CD14-positive monocyte (primary cell): ENCODE results near the gene DENND1A. TPM values are rescaled to one million over a fixed set of nuclear protein-coding genes. Genes with fewer than 3 reads are reported as not detected.

ENCODE experiments used
- DNase-seq, 3 donors: peaks; one replicate each; pipeline ENCODE4 v3.0.0-alpha.2; 2011 to 2022
- H2AFZ ChIP-seq: 2 replicates; pipeline ENCODE4 v1.6.0; 2012; ENCODE audit warnings: mild to moderate bottlenecking, low read depth, low read length, inconsistent platforms; ENCODE audit not compliant: insufficient read depth, poor library complexity, severe bottlenecking
- H3K27ac ChIP-seq, 2 donors: 1 replicate in 1 of 2; 2 replicates in 1 of 2; pipeline ENCODE4 v1.5.1; 2012 to 2013; ENCODE audit warnings: low read length in 2 of 2, control low read depth in 1 of 2, inconsistent platforms in 1 of 2, low read depth in 1 of 2, mild to moderate bottlenecking in 1 of 2
- H3K27me3 ChIP-seq, 2 donors: one replicate each; pipeline versions ENCODE4 v1.6.0 to v1.6.1; 2011 to 2013; ENCODE audit warnings: low read length in 2 of 2; ENCODE audit not compliant: control insufficient read depth in 2 of 2, insufficient read depth in 2 of 2
- H3K36me3 ChIP-seq, 2 donors: replicated peaks in 1 of 2; 1 replicate in 1 of 2; 2 replicates in 1 of 2; pipeline versions ENCODE4 v1.5.1 to v1.6.1; 2012 to 2013; ENCODE audit warnings: low read length in 2 of 2, control low read depth in 1 of 2, inconsistent platforms in 1 of 2, mild to moderate bottlenecking in 1 of 2; ENCODE audit not compliant: insufficient read depth in 2 of 2, control insufficient read depth in 1 of 2
- H3K4me1 ChIP-seq, 2 donors: 1 replicate in 1 of 2; 2 replicates in 1 of 2; pipeline versions ENCODE4 v1.5.1 to v1.6.1; 2012 to 2013; ENCODE audit warnings: low read length in 2 of 2, control low read depth in 1 of 2, inconsistent platforms in 1 of 2, mild to moderate bottlenecking in 1 of 2, moderate library complexity in 1 of 2; ENCODE audit not compliant: insufficient read depth in 2 of 2, control insufficient read depth in 1 of 2
- H3K4me2 ChIP-seq: replicated peaks from 2 replicates; pipeline ENCODE3; 2012; ENCODE audit warnings: low read length, moderate library complexity, mild to moderate bottlenecking; ENCODE audit not compliant: poor library complexity, severe bottlenecking; ENCODE audit errors: extremely low read depth
- H3K4me3 ChIP-seq, 3 experiments: fragments of 200-600 bp in 1 of 3; sonication (generic) in 1 of 3; replicated peaks in 1 of 3; 1 replicate in 2 of 3; 2 replicates in 1 of 3; pipeline ENCODE4 v1.5.1; 2011 to 2013; ENCODE audit warnings: low read length in 3 of 3, mild to moderate bottlenecking in 3 of 3, control low read depth in 2 of 3, low read depth in 2 of 3, inconsistent platforms in 1 of 3, moderate library complexity in 1 of 3
- H3K79me2 ChIP-seq: 2 replicates; pipeline ENCODE4 v1.6.0; 2012; ENCODE audit warnings: mild to moderate bottlenecking, control low read depth, inconsistent platforms, low read length, moderate library complexity; ENCODE audit not compliant: insufficient read depth
- H3K9ac ChIP-seq: 2 replicates; pipeline ENCODE4 v1.6.0; 2017; ENCODE audit warnings: low read length, mild to moderate bottlenecking; ENCODE audit not compliant: insufficient read depth, poor library complexity, severe bottlenecking
- H3K9me3 ChIP-seq, 2 donors: replicated peaks in 1 of 2; 1 replicate in 1 of 2; 2 replicates in 1 of 2; pipeline versions ENCODE4 v1.5.1 to v1.6.1; 2012 to 2013; ENCODE audit warnings: low read length in 2 of 2, control low read depth in 1 of 2; ENCODE audit not compliant: control insufficient read depth in 1 of 2, insufficient read depth in 1 of 2
- H4K20me1 ChIP-seq: 2 replicates; pipeline ENCODE4 v1.6.0; 2012; ENCODE audit warnings: mild to moderate bottlenecking, low read length, control low read depth, moderate library complexity; ENCODE audit not compliant: insufficient read depth
- H3K27ac Mint-ChIP-seq, 7 donors: one replicate each; pipeline ENCODE4 v1.8.0; 2020; ENCODE audit warnings: mild to moderate bottlenecking in 7 of 7, mixed read lengths in 7 of 7, moderate library complexity in 6 of 7, inconsistent platforms in 2 of 7
- H3K27me3 Mint-ChIP-seq, 3 donors: one replicate each; pipeline ENCODE4 v1.8.0; 2021 to 2022; ENCODE audit warnings: low read depth in 3 of 3, mild to moderate bottlenecking in 3 of 3, mixed read lengths in 3 of 3, moderate library complexity in 3 of 3, inconsistent platforms in 1 of 3
- H3K36me3 Mint-ChIP-seq, 2 donors: one replicate each; pipeline ENCODE4 v1.8.0; 2020; ENCODE audit warnings: mixed read lengths in 2 of 2, inconsistent platforms in 1 of 2, mild to moderate bottlenecking in 1 of 2
- H3K4me1 Mint-ChIP-seq: one replicate; pipeline ENCODE4 v1.8.0; 2020; ENCODE audit warnings: mild to moderate bottlenecking, mixed read lengths
- H3K4me3 Mint-ChIP-seq, 2 donors: one replicate each; pipeline ENCODE4 v1.8.0; 2020; ENCODE audit warnings: mild to moderate bottlenecking in 2 of 2, mixed read lengths in 2 of 2, moderate library complexity in 1 of 2
- H3K9me3 Mint-ChIP-seq, 7 donors: one replicate each; pipeline ENCODE4 v1.8.0; 2020 to 2022; ENCODE audit warnings: mixed read lengths in 7 of 7, mild to moderate bottlenecking in 6 of 7, moderate library complexity in 6 of 7, inconsistent platforms in 2 of 7
- CTCF ChIP-seq: fragments of 200-600 bp; IDR thresholded peaks from one replicate; pipeline ENCODE4 v1.8.0; 2022; ENCODE audit warnings: antibody characterized with exemption, mild to moderate bottlenecking
- WGBS: methylation state at CpG from one replicate; pipeline ENCODE4 v1.1.5; 2013; ENCODE audit warnings: missing lambda C conversion rate; ENCODE audit not compliant: insufficient coverage; 5-methylcytosine and 5-hydroxymethylcytosine counted together
- intact Hi-C, 2 donors: fragments of 100-400 bp; cut with micrococcal nuclease; formaldehyde crosslinking; loops; one replicate each; pipeline versions ENCODE4 v1.15.0 to v1.15.1; 2023
- polyA plus RNA-seq, 3 donors: library from polyadenylated mRNA; depleted of rRNA in 1 of 3; unstranded in 2 of 3; stranded (reverse) in 1 of 3; fragments of 300-500 nt in 2 of 3; fragments of >200 nt in 1 of 3; fragmentation: Illumina TruSeq in 2 of 3; gene quantifications; 1 replicate in 2 of 3; 2 replicates in 1 of 3; pipeline ENCODE4 v1.2.3, GENCODE V29; 2012 to 2021

The DENND1A gene
- polyA plus RNA-seq, 3 donors, result 24.8 to 73.0 (median 29.4) TPM

- Mint-ChIP-seq H3K27ac (no peak overlapping the region), H3K9me3 (peaks cover 0 to 8% (median 4%) of the 10 kb centered on the region in 7 donors), H3K36me3 (no peaks in the 10 kb centered on the region), H3K27me3 (peaks cover 4 to 8% (median 6%) of the 10 kb centered on the region in 3 donors), H3K4me1 (no peaks in the 10 kb centered on the region), H3K4me3 (no peak overlapping the region)
- H2AFZ ChIP-seq, result no peak overlapping the region
- intact Hi-C loops, result no loop called here
- H4K20me1 ChIP-seq, result no peaks in the 10 kb centered on the region
- no peak for TF ChIP-seq CTCF
- no peak overlapping the region for H3K4me3 ChIP-seq
- H3K27me3 ChIP-seq, result no peaks in the 10 kb centered on the region
- H3K4me2 ChIP-seq, result no peak overlapping the region
- 94% methylated on average over 2 of the region's 7 CpGs for WGBS
- H3K27ac ChIP-seq, result no peak overlapping the region
- peaks cover 4 to 5% of the 10 kb centered on the region in 2 donors for H3K9me3 ChIP-seq
- H3K36me3 ChIP-seq, result no peaks in the 10 kb centered on the region
- no peaks in the 10 kb centered on the region for H3K4me1 ChIP-seq
- DNase-seq, result no peak
- no peak overlapping the region for H3K9ac ChIP-seq
- H3K79me2 ChIP-seq, result no peaks in the 10 kb centered on the region
Observed at GRCh38 chr9:123941524-123942070, 11.7 kb upstream of the DENND1A start.

GRCh38 chr9:123940721-123941523, 11.0 kb upstream of the DENND1A start:
- H3K9me3 ChIP-seq, result peaks cover 5 to 8% of the 10 kb centered on the region in 2 donors
- H3K27me3 Mint-ChIP-seq, result peaks cover 6% of the 10 kb centered on the region in 3 donors

More at GRCh38 chr9:123940721-123941523, 11.0 kb upstream of the DENND1A start:
- no peaks in the 10 kb centered on the region for H3K36me3 Mint-ChIP-seq
- Histone ChIP-seq H3K27me3 (no peaks in the 10 kb centered on the region), H3K36me3 (no peaks in the 10 kb centered on the region), H2AFZ (no peak overlapping the region), H3K9ac (no peak overlapping the region), H3K4me1 (no peaks in the 10 kb centered on the region), H4K20me1 (no peaks in the 10 kb centered on the region), H3K4me2 (no peak overlapping the region), H3K4me3 (no peak overlapping the region), H3K27ac (no peak overlapping the region), H3K79me2 (no peaks in the 10 kb centered on the region)
- no peak overlapping the region for H3K4me3 Mint-ChIP-seq
- peaks cover 2 to 12% (median 9%) of the 10 kb centered on the region in 7 donors for H3K9me3 Mint-ChIP-seq
- WGBS, result 98% methylated on average over 7 of the region's 8 CpGs
- intact Hi-C loops, result no loop called here
- no peaks in the 10 kb centered on the region for H3K4me1 Mint-ChIP-seq
- H3K27ac Mint-ChIP-seq, result no peak overlapping the region
- no peak for DNase-seq
- TF ChIP-seq CTCF, result no peak
